Uterus (tissue), 2 donors: Measurements from ENCODE around the gene NOP56.

Experiments used
- POLR2A ChIP-seq, 2 donors: fragments of 450-650 bp; IDR thresholded peaks; one replicate each; pipeline ENCODE4 v1.6.1; 2016; ENCODE audit warnings: antibody characterized with exemption in 2 of 2, mild to moderate bottlenecking in 1 of 2, moderate library complexity in 1 of 2
- TF ChIP-seq, protein P1 (sequence below), 4 experiments: fragments of 200-600 bp in 2 of 4; fragments of 450-650 bp in 2 of 4; sonication (generic) in 2 of 4; IDR thresholded peaks; one replicate each; pipeline ENCODE4 v1.5.1; 2016 to 2019; ENCODE audit warnings: antibody characterized with exemption in 4 of 4, mild to moderate bottlenecking in 2 of 4, moderate library complexity in 1 of 4

- TF ChIP-seq, protein P1, sequence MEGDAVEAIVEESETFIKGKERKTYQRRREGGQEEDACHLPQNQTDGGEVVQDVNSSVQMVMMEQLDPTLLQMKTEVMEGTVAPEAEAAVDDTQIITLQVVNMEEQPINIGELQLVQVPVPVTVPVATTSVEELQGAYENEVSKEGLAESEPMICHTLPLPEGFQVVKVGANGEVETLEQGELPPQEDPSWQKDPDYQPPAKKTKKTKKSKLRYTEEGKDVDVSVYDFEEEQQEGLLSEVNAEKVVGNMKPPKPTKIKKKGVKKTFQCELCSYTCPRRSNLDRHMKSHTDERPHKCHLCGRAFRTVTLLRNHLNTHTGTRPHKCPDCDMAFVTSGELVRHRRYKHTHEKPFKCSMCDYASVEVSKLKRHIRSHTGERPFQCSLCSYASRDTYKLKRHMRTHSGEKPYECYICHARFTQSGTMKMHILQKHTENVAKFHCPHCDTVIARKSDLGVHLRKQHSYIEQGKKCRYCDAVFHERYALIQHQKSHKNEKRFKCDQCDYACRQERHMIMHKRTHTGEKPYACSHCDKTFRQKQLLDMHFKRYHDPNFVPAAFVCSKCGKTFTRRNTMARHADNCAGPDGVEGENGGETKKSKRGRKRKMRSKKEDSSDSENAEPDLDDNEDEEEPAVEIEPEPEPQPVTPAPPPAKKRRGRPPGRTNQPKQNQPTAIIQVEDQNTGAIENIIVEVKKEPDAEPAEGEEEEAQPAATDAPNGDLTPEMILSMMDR (IDR thresholded peaks at IDR 0.05): no peak
- no peak for TF ChIP-seq POLR2A (IDR thresholded peaks at IDR 0.05)
These were observed 45.9 kb upstream of the NOP56 start for GRCh38 chr20:2606507-2607006.
